ENCODE data around the gene SMIM1. TPM values are rescaled to one million over a fixed set of nuclear protein-coding genes. Genes with fewer than 3 reads are reported as not detected.

SMIM1 gene
- total and polyA plus RNA-seq, 9 of the 15 experiments (the other 6 are each of a cell fraction or from before 2014, with no cell fraction given): 2.3 to 125 (median 24.3) TPM

GRCh38 chr1:3771108-3772026 lies 1.2 kb upstream of the SMIM1 start (continued):
- TF ChIP-seq IFI16 (CRISPR knock-in tag; IDR thresholded peaks at IDR 0.05) (no peak), CTCFL (IDR thresholded peaks at IDR 0.05; ENCODE audit: borderline replicate concordance, insufficient read depth, low read depth, low read length, poor library complexity, severe bottlenecking) (peak; percentile 6)

- H2AFZ ChIP-seq (ENCODE audit: low read depth, low read length): peak overlapping the region; percentile 68
- peak overlapping the region; percentile 67 for H3K27ac ChIP-seq (ENCODE audit: extremely low read depth, low read depth, low read length)
- H3K4me1 ChIP-seq (replicated peaks in 1 of 2; ENCODE audit: control insufficient read depth in 2 of 2, insufficient read depth in 2 of 2, low read length in 2 of 2): peaks cover 29 to 84% of the 10 kb centered on the region in 2 experiments
- H3K79me2 ChIP-seq (ENCODE audit: control insufficient read depth, insufficient read depth, low read length): peaks cover 38% of the 10 kb centered on the region
- peaks cover 8% of the 10 kb centered on the region; the same call in 1 of the 3 replicates for H3K36me3 ChIP-seq (ENCODE audit: control insufficient read depth, insufficient read depth, low read length)
- ATAC-seq: peak; percentile 75
- no TSS peak for BruUV-seq (replicated peaks)
- ChIA-PET CTCF (ENCODE audit: low intra/inter-chr PET ratio) (no interaction called here), POLR2A (interaction anchor here (1.1 to 1.2 kb wide), 2 partner anchors 12 to 24 kb away, joined by 3 to 8 read pairs; partner anchors contain the start of gene LRRC47)
- H3K4me3 ChIP-seq: peak overlapping the region; percentile 65
- no peak for FAIRE-seq
- no peaks in the 10 kb centered on the region for H3K27me3 ChIP-seq (ENCODE audit: control insufficient read depth in 2 of 2, insufficient read depth in 2 of 2, low read length in 2 of 2)
- peak overlapping the region; percentile 67 to 90 for H3K9ac ChIP-seq (ENCODE audit: insufficient read depth in 1 of 2, low read depth in 2 of 2, low read length in 2 of 2)
- peak overlapping the region; percentile 69 for H3K4me2 ChIP-seq (ENCODE audit: insufficient read depth, low read length)
- peak; percentile 98 to 100 (median 98) for DNase-seq (ENCODE audit: extremely low read depth in 1 of 4, low spot score in 3 of 4)
- no peaks in the 10 kb centered on the region for H3K9me3 ChIP-seq (replicated peaks; ENCODE audit: control insufficient read depth, insufficient read depth, low read depth, low read length)
- H3K9me1 ChIP-seq (ENCODE audit: control insufficient read depth, insufficient read depth, low read length): peaks cover 5% of the 10 kb centered on the region
- in situ Hi-C loops (cut with MboI) (no loop called here), intact Hi-C loops (cut with micrococcal nuclease) (no loop called here)
- no peaks in the 10 kb centered on the region for H4K20me1 ChIP-seq (replicated peaks; ENCODE audit: control insufficient read depth, insufficient read depth, low read length)
- 1% methylated on average over 36 of the region's 61 CpGs for WGBS (ENCODE audit: insufficient coverage, low coverage, missing lambda C conversion rate)
- TF ChIP-seq KAT7 (CRISPR knock-in tag; IDR thresholded peaks at IDR 0.05; ENCODE audit: borderline replicate concordance): peak; percentile 79; the same call in 1 of the 2 replicates
- no peak for TF ChIP-seq FOXM1 (IDR thresholded peaks at IDR 0.05; ENCODE audit: low read depth)
- TF ChIP-seq FOXM1 (CRISPR knock-in tag; IDR thresholded peaks at IDR 0.05; ENCODE audit: low read depth): 0 out of 2 replicates have a peak, but pooled peaks have one; percentile 12
- TF ChIP-seq ZNF766 (CRISPR knock-in tag; conservative IDR thresholded peaks at IDR 0.05): no peak
- no peak for TF ChIP-seq NCOA1 (IDR thresholded peaks at IDR 0.05; ENCODE audit: low read depth)
- TF ChIP-seq ZFX (CRISPR knock-in tag; IDR thresholded peaks at IDR 0.05): peak; percentile 80
- no peak for TF ChIP-seq GTF3C2 (IDR thresholded peaks at IDR 0.05; ENCODE audit: borderline replicate concordance, extremely low read depth, insufficient read length)
- TF ChIP-seq TFE3 (CRISPR knock-in tag; IDR thresholded peaks at IDR 0.05): no peak
- TF ChIP-seq CXXC5 (CRISPR knock-in tag; IDR thresholded peaks at IDR 0.05): peak; percentile 80
Measured at GRCh38 chr1:3772027-3772714, 378 bp upstream of the SMIM1 start.
